HepG2 (cell line): ENCODE measurements around the gene RPH3AL.

Source experiments
- NFE2L1 ChIP-seq: sonication (generic); formaldehyde crosslinking; IDR thresholded peaks from 2 replicates; pipeline ENCODE4 v1.4.0; 2020; ENCODE audit warnings: missing genetic modification reagents, mild to moderate bottlenecking, borderline replicate concordance
- POLR2A ChIP-seq, 2 experiments: IDR thresholded peaks; 2 replicates each; pipeline ENCODE4 v1.6.1; 2011; ENCODE audit warnings: low read depth in 2 of 2, low read length in 2 of 2, mild to moderate bottlenecking in 1 of 2, moderate library complexity in 1 of 2; ENCODE audit not compliant: insufficient read depth in 1 of 2
- RFX5 ChIP-seq: IDR thresholded peaks from 2 replicates; pipeline ENCODE4 v1.6.1; 2011; ENCODE audit warnings: low read depth, low read length, improper control_type of control experiment
- SP140L ChIP-seq: sonication (generic); formaldehyde crosslinking; IDR thresholded peaks from 2 replicates; pipeline ENCODE4 v1.4.0; 2020; ENCODE audit warnings: missing genetic modification reagents, borderline replicate concordance
- TCF12 ChIP-seq, 2 experiments: fragments of 450-650 bp in 1 of 2; sonication (generic) in 1 of 2; formaldehyde crosslinking in 1 of 2; IDR thresholded peaks; 2 replicates each; pipeline versions ENCODE4 v1.6.1 to v1.8.0; 2017 to 2022; ENCODE audit warnings: antibody characterized with exemption in 1 of 2, mild to moderate bottlenecking in 1 of 2, missing genetic modification reagents in 1 of 2, moderate library complexity in 1 of 2
- ZBTB21 ChIP-seq: sonication (generic); formaldehyde crosslinking; IDR thresholded peaks from 2 replicates; pipeline ENCODE4 v1.4.0; 2020; ENCODE audit warnings: missing genetic modification reagents
- ZNF547 ChIP-seq: sonication (generic); formaldehyde crosslinking; IDR thresholded peaks from 2 replicates; pipeline ENCODE4 v1.5.1; 2020; ENCODE audit warnings: mild to moderate bottlenecking, missing genetic modification reagents
- ZNF598 ChIP-seq: sonication (generic); formaldehyde crosslinking; IDR thresholded peaks from 2 replicates; pipeline ENCODE4 v1.5.1; 2020; ENCODE audit warnings: mild to moderate bottlenecking, missing genetic modification reagents, borderline replicate concordance
- TF ChIP-seq, protein P1 (sequence below): sonication (generic); formaldehyde crosslinking; IDR thresholded peaks from 2 replicates; pipeline ENCODE4 v1.5.0; 2020; ENCODE audit warnings: mild to moderate bottlenecking, missing genetic modification reagents
- TF ChIP-seq, protein P2 (sequence below): sonication (generic); formaldehyde crosslinking; IDR thresholded peaks from 2 replicates; pipeline ENCODE4 v1.5.0; 2020; ENCODE audit warnings: mild to moderate bottlenecking, missing genetic modification reagents, moderate library complexity

DNA sequence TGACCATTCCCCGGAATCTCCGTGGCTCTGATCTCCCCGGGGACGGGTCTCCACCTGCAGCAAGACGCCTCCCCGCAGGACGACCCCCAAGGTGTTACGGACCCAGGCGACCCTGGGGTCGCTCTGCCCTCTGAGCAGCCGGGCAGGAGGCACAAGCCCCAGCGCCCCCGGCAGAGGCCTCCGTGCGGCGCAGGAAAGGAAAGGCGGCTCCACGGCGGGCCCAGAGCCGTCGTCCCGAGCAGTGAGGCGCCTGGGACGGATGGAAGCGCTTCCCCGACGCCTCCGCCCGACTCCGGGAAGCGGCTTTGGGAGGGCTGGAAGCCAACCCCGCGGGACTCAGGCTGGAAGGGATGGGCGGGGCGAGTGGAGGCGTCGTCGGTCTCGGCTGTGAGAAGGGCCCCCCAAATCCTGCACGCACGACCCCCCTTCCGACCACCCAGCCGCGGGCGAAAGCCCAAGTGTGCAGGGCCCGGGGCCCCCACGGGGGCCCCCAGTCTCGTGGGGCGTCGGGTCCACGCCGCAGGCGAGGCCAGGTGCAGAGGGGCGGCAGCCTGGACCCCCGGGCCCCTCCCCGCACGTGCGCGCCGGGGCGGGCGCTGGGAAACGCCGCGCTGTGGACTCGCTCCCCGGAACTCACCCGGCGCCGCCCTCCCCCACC, 32.7 kb upstream of the RPH3AL start:
- TF ChIP-seq POLR2A (IDR thresholded peaks at IDR 0.05; ENCODE audit: insufficient read depth in 1 of 2, low read depth in 2 of 2, low read length in 2 of 2), result 0 out of 4 replicates have a peak, but pooled peaks of 1 of the 2 experiments have one; percentile 22
- no peak for TF ChIP-seq ZNF547
- TF ChIP-seq TCF12 (IDR thresholded peaks at IDR 0.05), result no peak
- 0 out of 2 replicates have a peak, but pooled peaks have one; percentile 27 for TF ChIP-seq TCF12 (CRISPR knock-in tag; IDR thresholded peaks at IDR 0.05)
- TF ChIP-seq, protein P1, sequence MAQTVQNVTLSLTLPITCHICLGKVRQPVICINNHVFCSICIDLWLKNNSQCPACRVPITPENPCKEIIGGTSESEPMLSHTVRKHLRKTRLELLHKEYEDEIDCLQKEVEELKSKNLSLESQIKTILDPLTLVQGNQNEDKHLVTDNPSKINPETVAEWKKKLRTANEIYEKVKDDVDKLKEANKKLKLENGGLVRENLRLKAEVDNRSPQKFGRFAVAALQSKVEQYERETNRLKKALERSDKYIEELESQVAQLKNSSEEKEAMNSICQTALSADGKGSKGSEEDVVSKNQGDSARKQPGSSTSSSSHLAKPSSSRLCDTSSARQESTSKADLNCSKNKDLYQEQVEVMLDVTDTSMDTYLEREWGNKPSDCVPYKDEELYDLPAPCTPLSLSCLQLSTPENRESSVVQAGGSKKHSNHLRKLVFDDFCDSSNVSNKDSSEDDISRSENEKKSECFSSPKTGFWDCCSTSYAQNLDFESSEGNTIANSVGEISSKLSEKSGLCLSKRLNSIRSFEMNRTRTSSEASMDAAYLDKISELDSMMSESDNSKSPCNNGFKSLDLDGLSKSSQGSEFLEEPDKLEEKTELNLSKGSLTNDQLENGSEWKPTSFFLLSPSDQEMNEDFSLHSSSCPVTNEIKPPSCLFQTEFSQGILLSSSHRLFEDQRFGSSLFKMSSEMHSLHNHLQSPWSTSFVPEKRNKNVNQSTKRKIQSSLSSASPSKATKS (CRISPR knock-in tag), result no peak
- 0 out of 2 replicates have a peak, but pooled peaks have one; percentile 22 for TF ChIP-seq ZNF598
- TF ChIP-seq RFX5, result no peak
- TF ChIP-seq, protein P2, sequence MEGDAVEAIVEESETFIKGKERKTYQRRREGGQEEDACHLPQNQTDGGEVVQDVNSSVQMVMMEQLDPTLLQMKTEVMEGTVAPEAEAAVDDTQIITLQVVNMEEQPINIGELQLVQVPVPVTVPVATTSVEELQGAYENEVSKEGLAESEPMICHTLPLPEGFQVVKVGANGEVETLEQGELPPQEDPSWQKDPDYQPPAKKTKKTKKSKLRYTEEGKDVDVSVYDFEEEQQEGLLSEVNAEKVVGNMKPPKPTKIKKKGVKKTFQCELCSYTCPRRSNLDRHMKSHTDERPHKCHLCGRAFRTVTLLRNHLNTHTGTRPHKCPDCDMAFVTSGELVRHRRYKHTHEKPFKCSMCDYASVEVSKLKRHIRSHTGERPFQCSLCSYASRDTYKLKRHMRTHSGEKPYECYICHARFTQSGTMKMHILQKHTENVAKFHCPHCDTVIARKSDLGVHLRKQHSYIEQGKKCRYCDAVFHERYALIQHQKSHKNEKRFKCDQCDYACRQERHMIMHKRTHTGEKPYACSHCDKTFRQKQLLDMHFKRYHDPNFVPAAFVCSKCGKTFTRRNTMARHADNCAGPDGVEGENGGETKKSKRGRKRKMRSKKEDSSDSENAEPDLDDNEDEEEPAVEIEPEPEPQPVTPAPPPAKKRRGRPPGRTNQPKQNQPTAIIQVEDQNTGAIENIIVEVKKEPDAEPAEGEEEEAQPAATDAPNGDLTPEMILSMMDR (CRISPR knock-in tag), result no peak; the same call in 1 of the 2 replicates
- TF ChIP-seq NFE2L1, result no peak
- no peak for TF ChIP-seq SP140L (CRISPR knock-in tag)
- no peak for TF ChIP-seq ZBTB21 (CRISPR knock-in tag)
